H9 (cell line): ENCODE data around the gene SLC35F2. TPM values are rescaled to one million over a fixed set of nuclear protein-coding genes. Genes with fewer than 3 reads are reported as not detected.

ENCODE experiments used
- DNase-seq: peaks from one replicate; pipeline ENCODE4 v3.0.0-alpha.2; 2017
- H2AFZ ChIP-seq: one replicate; pipeline ENCODE4 v1.6.1; 2013; ENCODE audit warnings: mild to moderate bottlenecking, low read length, control low read depth, moderate library complexity
- H2AK5ac ChIP-seq: 2 replicates; pipeline ENCODE4 v1.6.1; 2013; ENCODE audit warnings: low read length, control low read depth, mixed read lengths; ENCODE audit not compliant: insufficient read length
- H2BK120ac ChIP-seq: one replicate; pipeline ENCODE4 v1.6.1; 2013; ENCODE audit warnings: low read depth, mild to moderate bottlenecking, low read length, control low read depth, inconsistent platforms; ENCODE audit not compliant: poor library complexity, severe bottlenecking
- H2BK12ac ChIP-seq: 2 replicates; pipeline ENCODE4 v1.6.1; 2013; ENCODE audit warnings: low read length, control low read depth, mixed read lengths, low read depth; ENCODE audit not compliant: insufficient read length
- H2BK15ac ChIP-seq: 2 replicates; pipeline ENCODE4 v1.6.1; 2013; ENCODE audit warnings: low read depth, low read length, control low read depth
- H2BK20ac ChIP-seq: one replicate; pipeline ENCODE4 v1.6.1; 2013; ENCODE audit warnings: low read depth, mild to moderate bottlenecking, low read length, control low read depth, inconsistent platforms; ENCODE audit not compliant: poor library complexity, severe bottlenecking
- H2BK5ac ChIP-seq: 2 replicates; pipeline ENCODE4 v1.6.1; 2013; ENCODE audit warnings: low read length, control low read depth, mixed read lengths; ENCODE audit not compliant: insufficient read length
- H3K14ac ChIP-seq: 2 replicates; pipeline ENCODE4 v1.6.1; 2013; ENCODE audit warnings: low read length, control low read depth; ENCODE audit not compliant: insufficient read depth
- H3K18ac ChIP-seq: 2 replicates; pipeline ENCODE4 v1.6.1; 2013; ENCODE audit warnings: low read depth, mild to moderate bottlenecking, mixed read lengths, low read length, control low read depth; ENCODE audit not compliant: insufficient read length
- H3K23ac ChIP-seq: 2 replicates; pipeline ENCODE4 v1.6.1; 2013; ENCODE audit warnings: low read length, control low read depth, mixed read lengths, low read depth; ENCODE audit not compliant: insufficient read length
- H3K23me2 ChIP-seq: 2 replicates; pipeline ENCODE4 v1.6.1; 2013; ENCODE audit warnings: low read depth, mild to moderate bottlenecking, mixed read lengths, low read length, control low read depth; ENCODE audit not compliant: insufficient read length, poor library complexity, severe bottlenecking
- H3K27ac ChIP-seq: 2 replicates; pipeline ENCODE4 v1.5.1; 2013; ENCODE audit warnings: low read length, control low read depth, mixed read lengths, low read depth; ENCODE audit not compliant: insufficient read length
- H3K27me3 ChIP-seq: 2 replicates; pipeline ENCODE4 v1.6.1; 2013; ENCODE audit warnings: low read length, control low read depth, inconsistent platforms; ENCODE audit not compliant: insufficient read depth
- H3K4ac ChIP-seq: 2 replicates; pipeline ENCODE4 v1.6.1; 2013; ENCODE audit warnings: low read depth, mild to moderate bottlenecking, control low read depth, inconsistent platforms, low read length, moderate library complexity
- H3K4me1 ChIP-seq: 2 replicates; pipeline ENCODE4 v1.6.1; 2013; ENCODE audit warnings: low read length, control low read depth, inconsistent platforms; ENCODE audit not compliant: insufficient read depth
- H3K4me2 ChIP-seq: 2 replicates; pipeline ENCODE4 v1.6.1; 2013; ENCODE audit warnings: low read length, control low read depth, mixed read lengths; ENCODE audit not compliant: insufficient read length, insufficient read depth
- H3K56ac ChIP-seq: 2 replicates; pipeline ENCODE4 v1.6.1; 2013; ENCODE audit warnings: low read depth, mild to moderate bottlenecking, mixed read lengths, low read length, control low read depth; ENCODE audit not compliant: insufficient read length
- H3K79me1 ChIP-seq: 2 replicates; pipeline ENCODE4 v1.6.1; 2013; ENCODE audit warnings: low read depth, mild to moderate bottlenecking, moderate library complexity, low read length, control low read depth, inconsistent platforms; ENCODE audit not compliant: insufficient read depth, poor library complexity, severe bottlenecking
- H3K79me2 ChIP-seq: 2 replicates; pipeline ENCODE4 v1.6.1; 2013; ENCODE audit warnings: low read length, control low read depth, inconsistent platforms; ENCODE audit not compliant: insufficient read depth
- H3K9ac ChIP-seq: 2 replicates; pipeline ENCODE4 v1.6.1; 2013; ENCODE audit warnings: low read length, control low read depth, mixed read lengths; ENCODE audit not compliant: insufficient read length; ENCODE audit errors: extremely low read depth
- H3K9me3 ChIP-seq: one replicate; pipeline ENCODE4 v1.6.1; 2013; ENCODE audit warnings: low read depth, low read length, inconsistent platforms; ENCODE audit not compliant: control insufficient read depth
- H3T11ph ChIP-seq: one replicate; pipeline ENCODE4 v1.6.1; 2013; ENCODE audit warnings: mild to moderate bottlenecking, low read length, control low read depth, inconsistent platforms
- H4K20me1 ChIP-seq: one replicate; pipeline ENCODE4 v1.6.1; 2013; ENCODE audit not compliant: control insufficient read depth, insufficient read length, insufficient read depth
- H4K5ac ChIP-seq: 2 replicates; pipeline ENCODE4 v1.6.1; 2013; ENCODE audit warnings: low read depth, mild to moderate bottlenecking, mixed read lengths, low read length, control low read depth; ENCODE audit not compliant: insufficient read length
- H4K8ac ChIP-seq: replicated peaks from 2 replicates; pipeline ENCODE4 v1.6.1; 2013; ENCODE audit warnings: low read length, control low read depth, mixed read lengths, low read depth; ENCODE audit not compliant: insufficient read length
- H4K91ac ChIP-seq: 2 replicates; pipeline ENCODE4 v1.6.1; 2013; ENCODE audit warnings: low read depth, mild to moderate bottlenecking, moderate library complexity, mixed read lengths, low read length, control low read depth; ENCODE audit not compliant: insufficient read length
- H3K27ac Mint-ChIP-seq, 3 experiments: 2 replicates in 2 of 3; 3 replicates in 1 of 3; pipeline ENCODE4 v1.8.0; 2020 to 2021; ENCODE audit warnings: mixed read lengths in 3 of 3, mild to moderate bottlenecking in 1 of 3, moderate library complexity in 1 of 3
- H3K27me3 Mint-ChIP-seq: 2 replicates; pipeline ENCODE4 v1.8.0; 2021; ENCODE audit warnings: low read depth, mild to moderate bottlenecking, moderate library complexity, mixed read lengths
- H3K36me3 Mint-ChIP-seq, 3 experiments: 2 replicates in 2 of 3; 3 replicates in 1 of 3; pipeline ENCODE4 v1.8.0; 2020 to 2021; ENCODE audit warnings: low read depth in 3 of 3, mixed read lengths in 3 of 3; ENCODE audit not compliant: insufficient read depth in 1 of 3
- H3K4me1 Mint-ChIP-seq, 2 experiments: 2 replicates each; pipeline ENCODE4 v1.8.0; 2020; ENCODE audit warnings: mixed read lengths in 2 of 2
- H3K4me3 Mint-ChIP-seq, 2 experiments: 2 replicates in 1 of 2; 3 replicates in 1 of 2; pipeline ENCODE4 v1.8.0; 2020 to 2021; ENCODE audit warnings: mild to moderate bottlenecking in 2 of 2, mixed read lengths in 2 of 2, moderate library complexity in 1 of 2
- H3K9me3 Mint-ChIP-seq, 2 experiments: 2 replicates in 1 of 2; 3 replicates in 1 of 2; pipeline ENCODE4 v1.8.0; 2020; ENCODE audit warnings: mild to moderate bottlenecking in 2 of 2, mixed read lengths in 2 of 2, moderate library complexity in 1 of 2
- CTCF ChIP-seq: fragments of 200-600 bp; sonication (generic); conservative IDR thresholded peaks from 3 replicates; pipeline ENCODE4 v1.8.0; 2021; ENCODE audit warnings: antibody characterized with exemption, mild to moderate bottlenecking
- WGBS: extraction: QIAGEN DNeasy Blood & Tissue Kit; methylation state at CpG from one replicate; pipeline ENCODE4 v1.1.7; 2013; ENCODE audit warnings: missing lambda C conversion rate, low lambda C conversion rate, mixed read lengths; ENCODE audit not compliant: insufficient read length; ENCODE audit errors: extremely low coverage; 5-methylcytosine and 5-hydroxymethylcytosine counted together
- total RNA-seq: library from RNA; stranded (reverse); gene quantifications from 2 replicates; pipeline ENCODE4 v1.2.1, GENCODE V29; 2021

Gene SLC35F2
- total RNA-seq, 1 experiment from 2014 or later: 24.0 TPM

GRCh38 chr11:107744736-107745135 lies 113.9 kb downstream of the SLC35F2 start:
- H3K27me3 Mint-ChIP-seq: peaks cover 5% of the 10 kb centered on the region; the same call in 1 of the 2 replicates
- peaks cover 9 to 14% of the 10 kb centered on the region in 2 experiments for H3K4me1 Mint-ChIP-seq
- H3K14ac ChIP-seq: no peak overlapping the region
- H4K8ac ChIP-seq: no peak overlapping the region
- no peak overlapping the region for H3K56ac ChIP-seq
- no peak overlapping the region for H3K27ac ChIP-seq
- no peaks in the 10 kb centered on the region for H3K4me1 ChIP-seq
- no peak overlapping the region for H2AK5ac ChIP-seq
- no peaks in the 10 kb centered on the region for H3K9me3 ChIP-seq
- no peak overlapping the region for H3K4ac ChIP-seq
- no peaks in the 10 kb centered on the region for H3K79me2 ChIP-seq
- no peak overlapping the region for H2BK120ac ChIP-seq
- no peak overlapping the region for H2BK12ac ChIP-seq
- H4K91ac ChIP-seq: no peak overlapping the region
- H2BK5ac ChIP-seq: no peak overlapping the region
- H3K23me2 ChIP-seq: no peaks in the 10 kb centered on the region
- H2BK20ac ChIP-seq: no peak overlapping the region
- no peak overlapping the region for H2BK15ac ChIP-seq
- no peak overlapping the region for H3K9ac ChIP-seq
- H4K5ac ChIP-seq: no peak overlapping the region
- H3K27ac Mint-ChIP-seq: no peak overlapping the region
- no peak overlapping the region for H3K23ac ChIP-seq
- no peak overlapping the region for H3K4me3 Mint-ChIP-seq
- H3K4me2 ChIP-seq: no peak overlapping the region
- H3T11ph ChIP-seq: no peak overlapping the region
- peaks cover 0 to 11% (median 0%) of the 10 kb centered on the region in 3 experiments; a peak in 2 of 7 replicates for H3K36me3 Mint-ChIP-seq
- peaks cover 0 to 7% of the 10 kb centered on the region in 2 experiments; a peak in 3 of 5 replicates for H3K9me3 Mint-ChIP-seq
- H2AFZ ChIP-seq: no peak overlapping the region
- no peaks in the 10 kb centered on the region for H3K79me1 ChIP-seq
- no peaks in the 10 kb centered on the region for H3K27me3 ChIP-seq
- TF ChIP-seq CTCF: no peak
- H4K20me1 ChIP-seq: no peaks in the 10 kb centered on the region
- no peak for DNase-seq
- WGBS: no CpG with 5 or more reads among the region's 3 CpGs
- H3K18ac ChIP-seq: no peak overlapping the region
